Left cardiac atrium (tissue), 4 donors: ENCODE data around the gene FUT7. TPM values are rescaled to one million over a fixed set of nuclear protein-coding genes. Genes with fewer than 3 reads are reported as not detected.

ENCODE experiments used
- ATAC-seq, 2 donors: fragments of 200-7000 bp; cut with Tn5 transposase; one replicate each; pipeline ENCODE4 v1.9.1; 2020; ENCODE audit warnings: mild to moderate bottlenecking in 2 of 2, moderate library complexity in 2 of 2
- DNase-seq: peaks from one replicate; pipeline ENCODE4 v3.0.0-alpha.2; 2020
- intact Hi-C, 2 donors: fragments of 100-400 bp; cut with DNase I; formaldehyde crosslinking; loops; one replicate each; pipeline versions ENCODE4 v1.14.1 to v1.15.1; 2022 to 2023
- total RNA-seq, 2 donors: library from RNA; stranded (reverse); fragmentation: NEBNext Ultra II Directional; extraction: Animal tissue kit (Norgen Biotek cat#: 25700); gene quantifications; one replicate each; pipeline ENCODE4 v1.2.1, GENCODE V29; 2021
- donor health status: DM: no; HTN: yes; CAD: no.
- donor health status: DM: no; HTN: yes; CAD: no; lungs with severe emphysema.
- donor health status: DM: yes; HTN: yes; CAD: no.
- donor health status: Dilated cardiomyopathy.

Gene FUT7
- total RNA-seq, 2 donors from 2014 or later = 0.24 to 0.35 TPM

DNA sequence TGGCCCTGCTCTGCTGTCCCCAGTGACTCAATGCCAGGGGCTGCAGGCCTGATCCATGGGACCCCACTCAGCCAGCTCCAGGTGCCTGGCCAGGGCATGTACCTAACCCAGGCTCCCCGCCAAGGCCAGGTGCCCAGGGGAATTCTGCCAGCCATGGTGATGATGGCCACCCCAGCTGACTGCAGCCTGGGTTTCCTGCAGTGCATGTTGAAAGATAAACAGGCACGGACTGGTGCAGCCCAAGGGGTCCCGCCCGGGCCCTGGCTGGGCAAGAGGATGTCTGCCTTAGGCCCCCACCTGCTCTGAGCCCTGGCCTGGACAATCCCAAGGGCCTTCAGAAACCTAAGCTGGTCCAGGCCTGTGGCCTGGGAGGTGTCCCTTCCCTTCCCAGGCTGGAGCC is 5.1 kb downstream of the FUT7 start:
- intact Hi-C loops = no loop called here
- DNase-seq (no peak), ATAC-seq (no peak)

DNA sequence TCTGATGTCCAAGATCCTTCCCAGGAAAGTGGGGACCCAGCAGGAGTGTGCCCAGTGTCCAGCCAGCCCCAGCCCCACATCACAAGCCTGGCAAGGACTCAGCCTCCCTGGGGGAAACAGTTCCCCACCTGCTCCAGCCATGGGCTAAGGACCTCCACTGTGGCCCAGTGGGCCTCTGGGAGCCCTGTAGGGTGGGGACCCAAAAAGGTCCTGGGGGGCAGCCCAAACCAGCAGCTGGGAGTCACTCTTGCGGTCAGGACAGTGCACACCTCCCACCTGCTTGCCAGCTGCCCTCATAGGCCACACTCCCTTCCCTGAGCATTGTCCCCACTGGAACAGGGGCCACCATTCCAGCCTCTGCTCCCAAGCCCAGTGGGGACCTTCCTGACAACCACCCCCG is 5.5 kb downstream of the FUT7 start:
- intact Hi-C loops = no loop called here
- DNase-seq (no peak), ATAC-seq (no peak)

DNA sequence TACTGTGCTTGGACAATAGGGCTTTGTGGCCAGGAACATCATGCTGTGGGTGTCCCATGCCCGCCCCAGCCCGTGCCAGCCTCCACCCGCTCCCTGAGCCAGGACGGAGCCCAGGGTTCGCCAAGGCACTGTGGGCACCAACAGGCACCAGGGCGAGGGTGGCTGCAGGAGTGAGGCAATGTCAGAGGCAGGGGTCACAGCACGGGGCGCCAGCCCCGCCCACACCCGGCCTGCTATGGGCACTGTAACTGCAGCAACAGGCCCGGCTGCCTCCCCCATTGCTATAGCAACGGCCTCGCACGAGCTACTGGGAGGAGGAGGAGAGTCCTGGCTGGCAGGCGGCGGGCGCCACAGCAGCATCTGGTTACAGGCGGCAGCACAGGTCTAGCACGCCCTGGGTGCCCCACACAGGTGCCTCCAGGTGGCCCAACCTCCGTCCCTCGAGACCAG is 6.3 kb downstream of the FUT7 start:
- ATAC-seq (peak in 1 of 2 donors; percentile 9), DNase-seq (no peak)
- intact Hi-C loops = no loop called here

DNA sequence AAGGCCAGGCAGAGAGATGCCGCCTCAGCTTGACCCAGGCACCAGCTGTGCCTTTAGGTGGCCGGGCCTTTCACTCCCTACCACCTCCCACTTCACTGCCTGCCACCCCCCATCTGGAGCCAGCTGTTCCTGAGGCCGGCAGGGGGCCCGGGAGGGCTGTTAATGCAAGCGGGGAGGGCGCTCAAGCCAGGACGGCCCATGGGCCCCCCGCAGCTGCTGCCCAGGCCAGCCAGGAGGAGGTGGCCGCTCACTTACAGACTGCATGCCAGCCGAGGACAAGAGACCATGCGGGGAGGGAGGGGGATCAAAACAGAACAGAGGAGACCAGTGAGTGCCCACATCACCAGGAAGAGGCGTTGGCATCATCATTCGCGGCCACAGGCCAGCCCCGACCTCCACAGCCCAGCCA is 8.3 kb downstream of the FUT7 start:
- intact Hi-C loops = no loop called here
- no peak for ATAC-seq
- DNase-seq = no peak

DNA sequence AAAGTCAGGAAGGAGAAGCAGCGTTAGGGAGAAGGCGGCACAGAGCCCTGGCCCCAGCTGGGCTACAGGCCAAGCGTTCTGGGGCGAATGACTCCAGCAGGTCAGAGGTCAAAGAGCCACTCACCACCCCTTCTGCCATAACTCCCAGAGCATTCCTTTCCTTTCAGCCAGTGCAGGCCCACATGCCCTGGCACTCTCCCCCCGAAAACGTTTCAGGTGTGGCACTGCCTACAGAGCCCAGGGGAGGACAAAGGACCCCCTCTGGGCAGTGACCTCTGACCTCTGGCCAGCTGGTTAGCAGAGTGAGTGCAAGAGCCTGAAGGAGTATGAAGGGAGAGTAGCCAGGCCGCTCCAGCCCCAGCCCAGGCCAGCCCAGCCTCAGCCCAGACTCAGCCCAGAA is 8.7 kb downstream of the FUT7 start:
- no peak for DNase-seq
- intact Hi-C loops = no loop called here
- no peak for ATAC-seq

DNA sequence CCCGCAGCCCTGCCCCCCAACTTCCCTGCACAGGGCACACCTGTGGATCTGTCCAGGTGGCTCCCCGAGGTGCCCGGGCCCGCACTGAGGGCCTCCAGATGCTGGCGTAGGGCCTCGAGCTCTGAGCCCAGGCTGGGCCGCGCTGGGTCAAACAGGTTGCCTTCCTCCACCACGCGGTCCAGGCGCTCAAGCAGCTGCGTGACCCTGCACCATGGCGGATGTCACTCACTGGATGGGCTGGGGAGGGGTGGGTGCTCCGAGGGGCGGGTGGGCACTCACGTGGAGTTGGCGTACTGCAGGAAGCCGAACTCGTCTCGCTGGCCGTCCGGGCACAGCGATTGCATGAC is 9.3 kb downstream of the FUT7 start:
- intact Hi-C loops = no loop called here
- DNase-seq = no peak

DNA sequence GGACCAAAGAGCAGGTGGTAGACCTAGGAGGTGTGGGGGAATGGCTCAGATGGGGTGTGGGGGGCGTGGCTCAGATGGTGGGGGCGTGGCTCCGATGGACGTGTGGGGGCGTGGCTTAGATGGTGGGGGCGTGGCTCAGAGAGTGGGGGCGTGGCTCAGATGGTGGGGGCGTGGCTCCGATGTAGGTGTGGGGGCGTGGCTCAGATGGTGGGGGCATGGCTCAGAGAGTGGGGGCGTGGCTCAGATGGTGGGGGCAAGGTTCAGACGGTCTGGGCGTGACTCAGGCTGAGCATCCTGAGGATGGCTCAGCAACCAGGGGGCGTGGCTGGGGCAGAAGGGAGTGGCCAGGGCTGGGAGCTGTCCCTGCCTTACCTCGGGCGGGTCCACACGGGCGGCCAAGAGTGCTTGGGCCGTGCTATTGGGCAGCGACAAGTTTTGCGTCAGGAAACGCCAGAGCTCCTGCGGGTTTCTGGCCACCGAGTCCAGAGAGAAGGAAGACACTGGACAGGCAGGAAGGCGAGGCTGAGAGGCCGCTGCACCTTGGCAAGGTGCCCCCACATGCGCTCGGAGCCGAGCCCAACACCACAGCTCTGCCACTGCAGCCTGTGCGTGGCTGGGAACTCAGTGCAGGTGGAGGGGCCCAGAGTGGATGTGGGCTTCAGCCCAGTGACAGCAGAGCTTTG is 9.8 kb downstream of the FUT7 start:
- intact Hi-C loops = no loop called here
- DNase-seq (peak; percentile 61), ATAC-seq (peak; percentile 27 to 49)

More for the DNA sequence above, 9.3 kb downstream of the FUT7 start:
- no peak for ATAC-seq

DNA sequence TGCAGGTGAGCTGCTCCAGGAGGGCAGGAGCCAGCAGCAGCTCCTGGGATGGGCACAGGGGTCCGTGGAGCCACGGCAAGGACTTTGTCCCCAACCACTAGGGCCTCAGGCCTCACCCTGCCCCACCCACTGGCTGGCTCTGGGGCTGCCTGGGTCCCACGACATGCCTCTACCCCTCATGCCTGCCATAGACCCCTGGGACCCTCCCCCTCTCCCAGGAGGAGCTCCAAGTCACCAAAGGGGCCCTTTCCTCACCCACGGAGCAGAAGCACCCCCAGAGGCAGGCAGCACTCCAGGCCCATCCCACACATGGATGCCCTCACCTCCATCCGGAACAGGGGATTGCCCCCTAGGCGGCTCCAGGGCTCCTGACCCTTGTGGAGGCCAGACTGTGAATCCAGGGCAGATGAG is 10.3 kb downstream of the FUT7 start:
- intact Hi-C loops = no loop called here
- ATAC-seq (no peak), DNase-seq (no peak)

DNA sequence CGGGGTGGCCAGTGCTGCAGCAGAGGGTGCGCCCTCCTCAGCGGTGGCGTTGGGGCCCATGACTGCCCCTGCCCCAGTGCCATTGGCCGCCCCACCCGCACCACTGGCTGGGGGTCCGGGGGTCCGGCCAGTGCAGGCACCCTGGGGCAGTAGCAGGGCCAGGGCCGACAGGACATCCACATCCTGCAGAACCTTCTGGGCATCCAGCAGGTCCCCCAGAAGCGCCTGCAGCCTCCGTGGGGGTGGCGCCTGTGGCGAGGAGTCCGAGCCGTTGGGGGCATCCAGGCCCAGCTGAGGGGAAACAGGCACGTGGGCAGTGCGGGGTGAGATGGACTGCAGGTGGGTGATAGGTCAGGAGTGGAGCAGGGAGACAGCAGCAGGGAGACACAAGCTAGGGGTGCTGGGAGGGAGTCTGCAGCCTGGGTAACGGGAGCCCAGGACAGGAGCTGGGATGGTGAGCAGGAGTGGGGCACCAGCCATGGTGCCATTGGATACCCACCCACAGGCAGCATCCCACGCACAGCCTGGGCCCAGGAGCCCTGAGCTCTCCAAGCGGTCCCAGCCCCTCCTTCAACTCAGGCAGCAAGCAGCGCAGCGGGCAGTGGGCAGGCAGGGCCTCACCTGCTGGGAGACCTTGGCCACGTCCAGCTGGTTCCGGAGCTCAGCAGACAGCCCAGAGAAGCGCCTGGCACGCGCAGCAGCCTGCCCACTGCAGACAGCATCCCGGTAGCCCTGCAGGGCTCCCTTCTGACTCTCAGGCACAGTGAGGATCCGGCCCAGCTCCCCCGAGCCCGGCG is 10.9 kb downstream of the FUT7 start:
- intact Hi-C loops = no loop called here
- ATAC-seq (no peak), DNase-seq (no peak)

DNA sequence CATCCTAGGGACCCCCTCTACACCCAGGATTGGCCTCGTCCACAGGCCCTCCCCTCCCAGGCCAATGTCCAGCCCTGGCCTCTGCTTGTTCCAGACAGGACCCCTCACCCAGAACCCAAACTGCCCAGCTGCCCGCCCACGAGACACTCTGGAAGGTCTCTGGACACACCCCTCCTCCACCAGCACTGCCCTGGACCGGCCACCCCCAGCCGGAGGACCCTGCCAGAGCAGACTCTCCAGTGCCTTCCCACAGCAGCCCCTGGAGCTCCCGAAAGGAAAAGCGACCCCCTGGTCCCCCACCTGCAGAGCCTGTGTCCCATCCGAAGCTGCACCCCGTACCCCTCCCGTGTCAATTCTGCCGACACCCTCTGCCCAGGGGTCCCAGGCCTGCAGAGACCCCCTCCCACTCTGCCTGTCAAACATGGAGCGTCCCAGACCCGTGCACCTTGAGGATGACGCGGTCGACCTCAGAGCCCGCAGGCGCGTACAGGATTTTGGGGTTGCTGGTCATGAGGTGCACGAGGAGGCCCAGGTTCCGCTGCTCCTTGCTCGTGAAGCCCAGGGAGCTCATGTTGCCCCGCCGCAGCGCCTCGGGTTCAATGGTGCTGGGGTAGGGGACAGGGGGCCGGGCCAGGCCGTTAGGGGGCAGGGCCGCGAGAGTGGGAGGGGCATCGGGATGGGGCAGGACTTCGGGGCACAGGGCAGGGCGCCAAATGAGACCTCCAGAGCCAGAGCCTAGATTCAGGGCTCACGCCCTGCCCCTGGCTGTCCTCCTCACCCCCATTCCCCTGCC is 11.8 kb downstream of the FUT7 start:
- ATAC-seq (no peak), DNase-seq (no peak)
- intact Hi-C loops = no loop called here

DNA sequence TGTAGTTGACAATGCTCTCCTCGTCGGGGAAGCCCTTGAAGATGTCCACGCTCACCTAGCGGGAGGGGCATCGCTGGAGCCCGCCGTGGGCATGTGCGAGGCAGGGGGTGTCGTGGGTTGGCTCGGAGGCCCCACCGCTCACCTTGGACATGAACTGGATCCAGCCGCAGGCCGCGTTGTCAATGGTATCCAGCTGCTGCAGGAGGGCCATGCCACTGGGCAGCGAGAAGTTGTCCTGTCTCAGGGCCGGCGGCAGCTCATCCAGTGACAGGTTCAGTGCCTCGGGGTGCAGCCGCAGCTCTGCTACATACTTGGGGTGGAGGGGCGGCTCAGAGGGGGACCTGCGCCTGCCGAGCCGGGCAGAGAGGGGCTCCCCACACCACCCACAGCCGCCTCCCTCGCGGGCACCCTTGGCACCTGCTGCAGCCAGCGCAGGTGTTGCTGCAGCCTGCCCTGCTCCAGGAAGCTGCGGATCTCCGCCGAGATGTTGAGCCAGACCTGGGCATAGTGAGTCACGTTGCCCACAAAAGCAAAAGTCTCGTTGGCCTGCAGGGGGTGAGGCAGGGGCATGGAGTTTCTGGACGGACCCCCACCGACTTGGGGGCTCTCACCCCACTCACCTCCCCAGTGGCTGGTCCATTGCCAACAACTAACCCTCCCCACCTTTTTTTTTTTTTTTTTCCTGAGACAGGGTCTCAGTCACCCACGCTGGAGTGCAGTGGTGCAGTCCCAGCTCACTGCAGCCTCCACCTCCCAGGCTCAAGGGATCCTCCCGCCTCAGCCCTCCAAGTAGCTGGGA is 12.9 kb downstream of the FUT7 start:
- intact Hi-C loops = no loop called here
- ATAC-seq = no peak
- DNase-seq = no peak

DNA sequence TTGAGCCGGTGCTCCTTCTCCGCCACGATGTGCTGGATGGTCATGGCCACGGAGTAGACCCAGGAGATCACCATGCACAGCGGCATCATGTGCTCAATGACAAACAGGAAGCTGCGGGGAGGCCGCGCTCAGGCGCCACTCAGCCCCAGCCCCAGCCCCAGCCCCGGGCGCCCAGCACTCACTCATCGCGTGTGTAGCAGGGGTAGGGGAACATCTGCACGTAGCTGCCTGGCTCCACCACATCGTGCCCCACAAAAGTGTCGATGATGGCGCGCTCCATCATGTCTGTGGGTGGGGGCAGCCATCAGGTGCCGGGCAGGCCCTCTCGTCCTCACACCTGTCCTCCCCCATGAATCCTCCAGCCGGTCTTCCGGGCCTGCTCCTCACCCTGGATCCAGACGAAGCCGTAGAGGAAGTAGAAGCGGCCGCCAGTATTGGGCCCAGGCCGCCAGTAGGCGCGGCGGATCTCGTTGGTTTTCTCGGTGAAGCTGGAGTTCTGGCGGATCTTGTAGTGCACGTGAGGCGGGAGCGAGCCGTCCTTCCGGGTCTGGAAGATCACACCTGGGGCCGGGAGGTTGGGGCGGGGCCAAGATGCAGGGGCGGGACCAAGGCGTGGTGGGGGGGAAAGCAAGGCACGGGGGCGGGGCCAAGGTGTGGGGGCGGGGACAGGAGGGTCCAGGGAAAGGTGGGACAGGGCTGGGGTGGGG is 13.9 kb downstream of the FUT7 start:
- intact Hi-C loops = no loop called here
- no peak for DNase-seq
- ATAC-seq = no peak

DNA sequence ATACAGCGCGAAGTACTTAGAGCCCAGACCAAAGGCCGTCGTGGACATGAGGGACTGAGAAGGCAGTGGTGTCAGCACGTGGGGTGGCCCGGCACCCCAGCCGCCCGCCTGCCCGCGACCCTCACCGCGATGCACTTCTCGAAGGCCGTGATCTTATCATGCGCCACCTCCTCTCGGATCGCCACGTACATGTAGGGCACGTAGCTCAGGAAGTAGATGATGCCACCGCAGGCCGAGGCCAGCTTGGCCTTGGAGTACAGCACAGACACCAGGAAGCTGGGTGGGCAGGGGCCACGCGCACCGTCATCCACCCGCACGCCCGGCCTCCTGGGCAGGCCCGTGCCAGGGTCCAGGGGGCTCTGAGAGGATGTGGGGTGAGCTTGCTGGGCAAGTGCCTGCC is 14.8 kb downstream of the FUT7 start:
- intact Hi-C loops = no loop called here

DNA sequence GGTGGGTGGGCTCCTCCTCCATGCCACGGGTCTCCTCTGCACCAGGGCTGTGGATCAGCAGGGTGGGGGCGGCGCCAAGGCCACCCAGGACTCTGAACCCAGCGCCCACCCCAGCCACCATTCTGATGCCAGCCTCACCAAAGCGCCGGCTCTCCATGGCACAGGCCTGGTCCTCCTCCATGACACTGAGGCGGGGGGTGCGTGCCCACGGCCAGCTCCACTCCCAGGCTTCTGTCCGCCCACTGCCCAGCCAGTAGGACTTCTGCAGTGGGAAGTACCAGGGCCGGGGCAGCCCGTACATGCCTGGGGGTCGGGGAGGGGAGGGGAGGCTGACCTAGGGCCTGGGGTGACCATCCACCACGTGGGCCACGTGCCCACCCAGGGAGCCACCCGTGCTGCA is 15.5 kb downstream of the FUT7 start:
- ATAC-seq (no peak), DNase-seq (no peak)
- intact Hi-C loops = no loop called here

More for the DNA sequence above, 14.8 kb downstream of the FUT7 start:
- DNase-seq = no peak
- ATAC-seq = no peak

DNA sequence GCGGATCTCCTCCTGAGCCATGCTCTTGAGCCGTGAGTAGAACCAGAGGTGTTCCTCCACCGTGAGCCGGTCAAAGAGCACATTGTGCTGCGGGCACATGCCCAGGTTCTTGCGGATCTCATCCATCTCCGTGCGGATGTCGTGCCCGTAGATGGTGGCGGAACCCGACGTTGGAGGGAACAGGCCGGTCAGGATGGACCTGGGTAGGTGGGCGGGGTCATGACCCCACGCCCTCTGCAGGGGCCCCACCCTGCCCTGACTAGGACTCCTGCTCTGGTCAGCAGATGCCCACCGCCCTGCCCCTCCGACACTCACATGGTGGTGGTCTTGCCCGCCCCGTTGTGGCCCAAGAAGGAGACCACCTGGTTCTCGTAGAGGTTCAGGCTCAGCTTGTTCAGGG is 15.9 kb downstream of the FUT7 start:
- DNase-seq (no peak), ATAC-seq (no peak)
- intact Hi-C loops = no loop called here

DNA sequence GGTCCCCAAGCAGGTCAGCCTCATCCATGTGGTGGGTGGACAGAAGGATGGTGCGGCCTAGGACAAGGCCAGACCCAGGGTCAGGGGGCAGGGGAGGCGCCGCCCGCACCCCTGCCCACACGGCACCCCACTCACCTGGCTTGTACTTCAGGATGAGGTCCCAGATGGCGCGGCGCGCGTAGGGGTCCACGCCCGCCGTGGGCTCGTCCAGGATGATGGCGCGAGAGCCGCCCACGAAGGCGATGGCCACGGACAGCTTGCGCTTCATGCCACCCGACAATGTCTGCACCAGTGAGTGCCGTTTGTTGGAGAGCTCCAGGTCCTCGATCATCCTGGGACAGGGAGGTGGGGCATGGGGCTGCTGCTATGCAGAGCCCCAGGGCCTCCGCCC is 16.4 kb downstream of the FUT7 start:
- DNase-seq (no peak), ATAC-seq (no peak)
- intact Hi-C loops = no loop called here

DNA sequence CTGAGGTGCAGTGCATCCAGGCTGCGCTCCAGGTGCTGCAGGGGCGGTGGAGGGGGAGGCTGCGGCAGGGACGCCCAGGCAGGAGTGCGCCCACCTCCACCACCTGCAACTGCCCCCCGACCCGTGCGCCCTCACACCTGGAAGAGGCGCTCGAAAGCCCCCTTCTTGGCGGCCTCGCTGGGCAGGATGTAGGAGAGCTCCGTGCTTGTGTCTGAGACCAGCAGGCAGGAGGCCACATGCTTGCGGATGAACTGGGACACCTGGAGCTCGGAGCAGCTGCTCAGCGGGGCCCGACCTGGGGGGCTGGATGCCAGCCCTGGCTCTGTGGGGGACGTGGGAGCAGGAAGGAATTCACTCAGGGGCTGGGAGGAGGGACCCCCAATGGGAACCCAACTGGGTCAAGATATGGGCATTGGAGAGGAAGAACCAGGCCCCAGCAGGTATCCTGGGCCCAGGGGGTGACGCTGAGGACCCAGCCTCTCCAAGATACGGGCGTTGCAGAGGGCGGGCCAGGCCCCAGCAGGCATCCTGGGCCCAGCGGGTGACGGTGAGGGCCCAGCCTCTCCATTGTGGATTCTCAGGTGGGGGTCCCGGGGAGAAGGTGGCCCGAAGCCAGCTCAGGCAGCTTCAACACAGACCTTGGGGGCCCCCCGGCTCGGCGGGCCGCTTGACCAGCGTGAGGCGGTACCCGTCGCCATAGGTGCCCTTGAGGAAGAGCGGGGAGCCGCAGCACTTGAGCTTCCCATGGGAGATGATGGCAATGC is 16.9 kb downstream of the FUT7 start:
- DNase-seq (no peak), ATAC-seq (no peak)
- intact Hi-C loops = no loop called here

DNA sequence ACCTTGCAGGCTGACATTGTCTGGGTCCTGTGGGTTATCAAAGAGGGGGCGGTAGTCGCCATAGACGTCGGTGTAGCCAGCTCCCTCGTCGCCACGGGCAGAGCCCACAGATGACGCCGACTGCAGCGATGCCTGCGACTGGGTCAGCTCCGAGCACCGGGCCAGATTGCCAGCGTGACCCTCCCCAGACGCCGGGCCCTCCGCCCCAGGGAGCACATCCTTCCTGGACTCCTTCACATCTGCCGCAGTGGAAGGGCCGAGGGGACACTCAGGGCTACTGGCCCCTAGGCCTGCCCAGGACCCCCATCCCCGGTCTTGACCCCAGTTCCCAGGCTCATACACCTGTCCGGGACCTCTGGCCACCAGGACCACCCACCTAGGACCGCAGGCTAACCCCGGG is 17.7 kb downstream of the FUT7 start:
- DNase-seq (no peak), ATAC-seq (no peak)
- intact Hi-C loops = no loop called here
